ENCODE data around the gene RAB11B. TPM values are rescaled to one million over a fixed set of nuclear protein-coding genes. Genes with fewer than 3 reads are reported as not detected.

Gene RAB11B
- total and polyA plus RNA-seq, 10 of the 15 experiments (the other 5 are each of a cell fraction or from before 2014, with no cell fraction given), result 0.92 to 82.5 (median 17.9) TPM

GRCh38 chr19:8412783-8413628 is 22.8 kb downstream of the RAB11B start, which contains the start of gene MARCHF2:
MARCHF2 (plus strand) TSS chr19:8413305; CDS start chr19:8421841, 8,536 bp downstream.
- no peaks in the 10 kb centered on the region for H4K20me1 ChIP-seq (ENCODE audit: control insufficient read depth, insufficient read depth)
- SMC1A ChIA-PET (ENCODE audit: uncharacterized antibody, unreplicated experiment), result interaction anchor here (0.8 to 1.4 kb wide), 5 partner anchors 21 to 164 kb away, joined by 3 to 5 read pairs (median 3); partner anchors contain the start of gene MYO1F
- BruUV-seq (replicated peaks), result no TSS peak
- CTCF ChIA-PET, result interaction anchor here (0.6 to 5.8 kb wide), 23 partner anchors 10 to 166 kb away, joined by 3 to 73 read pairs (median 4); partner anchors contain the start of genes HNRNPM, MYO1F, RAB11B and ZNF414
- peak within 1 kb of the TSS; percentile 89 for H3K4me2 ChIP-seq (ENCODE audit: control insufficient read depth, insufficient read depth)
- peak within 1 kb of the TSS; percentile 74 for H3K9ac ChIP-seq (ENCODE audit: control insufficient read depth, insufficient read depth, low read length)
- intact Hi-C loops (cut with micrococcal nuclease; ENCODE audit: unreplicated experiment), result loop anchor here (2.0 to 5.0 kb wide), 2 partner anchors 94 to 164 kb away; partner anchors contain the start of gene MYO1F
- H3K27ac ChIP-seq (ENCODE audit: control insufficient read depth, insufficient read depth), result no peak within 1 kb of the TSS; the same call in 1 of the 2 replicates
- POLR2A ChIA-PET, result interaction anchor here (0.5 to 4.8 kb wide), 8 partner anchors 8 to 200 kb away, joined by 3 to 14 read pairs (median 4); partner anchors contain the start of genes HNRNPM and RAB11B
- peak; percentile 100 for ATAC-seq
- DNase-seq (ENCODE audit: low read depth, low spot score), result peak; percentile 73
- H3K4me1 ChIP-seq (ENCODE audit: control insufficient read depth, insufficient read depth, low read length), result peaks cover 4% of the 10 kb centered on the region; the same call in 1 of the 2 replicates
- no peaks in the 10 kb centered on the region for H3K27me3 ChIP-seq (replicated peaks in 1 of 2; ENCODE audit: control insufficient read depth in 2 of 2, insufficient read depth in 2 of 2, low read length in 1 of 2)
- H2AFZ ChIP-seq (ENCODE audit: control insufficient read depth, low read depth, low read length), result peak within 1 kb of the TSS; percentile 84
- peak within 1 kb of the TSS; percentile 77 for H3K4me3 ChIP-seq
- FAIRE-seq, result peak; percentile 84
- no peaks in the 10 kb centered on the region for H3K9me3 ChIP-seq (replicated peaks; ENCODE audit: control insufficient read depth, insufficient read depth, low read length)
- H3K79me2 ChIP-seq (ENCODE audit: control insufficient read depth, insufficient read depth, low read length), result no peaks in the 10 kb centered on the region
- 7% methylated on average over 53 of the region's 89 CpGs for WGBS (ENCODE audit: insufficient coverage, insufficient replicate concordance, low lambda C conversion rate, missing lambda C conversion rate)
- RAD21 ChIA-PET (ENCODE audit: unreplicated experiment), result interaction anchor here (0.6 to 2.8 kb wide), 22 partner anchors 15 to 469 kb away, joined by 3 to 23 read pairs (median 4); partner anchors contain the start of genes HNRNPM, MYO1F, RAB11B and ZNF414
- in situ Hi-C loops (cut with MboI), result no loop called here
- H3K36me3 ChIP-seq (ENCODE audit: control insufficient read depth in 2 of 2, insufficient read depth in 2 of 2, low read length in 1 of 2), result no peaks in the 10 kb centered on the region
- TF ChIP-seq CHD2 (IDR thresholded peaks at IDR 0.05; ENCODE audit: borderline replicate concordance, low read depth, low read length), result peak; percentile 92
- peak; percentile 18; the same call in 1 of the 2 replicates for TF ChIP-seq NFYA (IDR thresholded peaks at IDR 0.05; ENCODE audit: borderline replicate concordance, low read depth, low read length)
- TF ChIP-seq STAT3 (IDR thresholded peaks at IDR 0.05; ENCODE audit: low read depth, low read length), result no peak
- peak; percentile 63; the same call in 1 of the 2 replicates for TF ChIP-seq RFX5 (IDR thresholded peaks at IDR 0.05; ENCODE audit: low read depth, low read length)
- 0 out of 2 replicates have a peak, but pooled peaks have one; percentile 16 for TF ChIP-seq BCLAF1 (IDR thresholded peaks at IDR 0.05)
- TF ChIP-seq IRF4 (IDR thresholded peaks at IDR 0.05; ENCODE audit: low read depth, low read length), result no peak
- TF ChIP-seq RAD21 (IDR thresholded peaks at IDR 0.05; ENCODE audit: insufficient read depth, low read depth, low read length), result peak; percentile 60
- no peak for TF ChIP-seq PRDM15 (CRISPR knock-in tag; IDR thresholded peaks at IDR 0.05)
- peak; percentile 97 for TF ChIP-seq PKNOX1 (IDR thresholded peaks at IDR 0.05)
- TF ChIP-seq MYC (IDR thresholded peaks at IDR 0.05; ENCODE audit: insufficient read depth, insufficient read length, insufficient replicate concordance, low read length, severe bottlenecking), result no peak
- peak; percentile 60 for TF ChIP-seq IKZF1 (conservative IDR thresholded peaks at IDR 0.05)
- TF ChIP-seq NFYB (IDR thresholded peaks at IDR 0.05; ENCODE audit: insufficient read depth, low read depth, low read length), result peak; percentile 88; the same call in 1 of the 2 replicates
- 0 out of 2 replicates have a peak, but pooled peaks have one; percentile 13 for TF ChIP-seq TCF3 (IDR thresholded peaks at IDR 0.05; ENCODE audit: borderline replicate concordance, insufficient read depth, low read depth, low read length)
